ENCODE data around the gene MVB12B.

The MVB12B gene

DNA sequence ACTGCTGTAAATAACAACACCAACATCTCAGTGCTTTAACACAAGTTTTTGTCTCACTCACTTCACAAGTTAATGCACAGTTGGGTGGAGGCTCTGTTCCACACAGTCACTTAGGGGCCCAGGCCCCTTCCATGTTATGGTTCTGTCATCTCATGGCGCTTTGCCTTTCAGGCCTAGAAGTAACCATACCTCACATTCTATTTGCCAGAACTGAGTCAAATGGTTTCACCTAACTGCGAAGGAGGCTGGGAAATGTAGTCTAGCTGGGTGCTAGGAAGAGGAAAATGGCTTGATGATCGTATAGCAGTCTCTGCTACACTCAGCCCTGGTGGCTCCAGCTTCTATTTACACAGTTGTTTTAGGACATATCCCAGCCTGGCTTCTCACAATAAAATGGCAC lies 23.1 kb upstream of the MVB12B start:
- DNase-seq (ENCODE audit: low read depth), result no peak

DNA sequence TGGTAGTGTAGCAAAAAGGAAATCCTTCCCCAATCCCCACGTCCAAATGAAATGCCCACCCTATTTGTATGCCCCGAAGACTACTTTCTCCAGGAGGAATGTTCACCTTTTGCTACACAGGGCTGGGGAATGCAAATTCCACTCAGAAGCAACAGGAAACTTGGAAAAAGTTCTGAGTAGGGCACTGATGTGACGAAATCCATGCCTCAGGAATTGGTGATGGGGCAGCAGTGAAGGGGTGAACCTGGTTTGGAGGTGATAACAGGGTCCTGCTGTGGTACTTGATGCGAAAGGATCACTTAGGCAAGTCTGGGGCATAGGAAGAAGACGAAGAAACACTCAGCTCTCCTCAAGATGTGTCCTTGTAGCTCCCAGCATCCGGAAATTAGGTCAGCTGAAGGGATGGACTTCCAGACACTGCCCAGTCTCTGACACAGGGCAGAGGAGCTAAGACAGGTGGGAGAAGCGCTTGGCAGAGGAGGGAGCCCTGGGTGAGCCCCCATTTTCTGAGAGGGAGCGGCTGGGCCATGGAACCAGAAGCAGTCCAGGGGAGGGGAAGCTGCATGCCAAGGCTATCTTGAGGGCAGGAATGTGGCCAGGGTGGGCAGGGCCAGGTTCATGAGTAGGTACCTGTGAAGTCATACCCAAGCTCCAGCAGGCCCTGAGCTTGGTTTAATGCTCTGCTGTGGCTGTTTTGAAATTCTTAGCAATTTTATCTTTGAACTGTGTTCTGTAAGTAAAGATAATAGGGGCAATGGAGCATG lies 22.2 kb upstream of the MVB12B start:
- no peak for DNase-seq (ENCODE audit: low read depth)

DNA sequence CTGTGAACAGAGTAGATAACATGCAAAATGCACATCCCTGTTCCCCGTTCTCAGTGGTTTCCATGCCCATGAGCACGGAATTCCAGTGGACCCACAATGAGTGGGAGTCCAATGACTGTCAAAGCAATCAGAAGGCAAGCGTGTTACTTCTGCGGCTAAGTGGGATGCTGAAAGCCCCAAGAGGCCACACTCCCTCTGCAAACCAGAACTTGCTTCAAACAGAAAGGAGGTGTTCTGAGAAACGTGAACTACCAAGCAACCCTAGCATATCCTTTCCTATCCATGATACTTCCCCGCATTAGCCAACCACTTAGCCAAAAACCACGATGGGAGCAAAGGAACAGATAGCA lies 21.7 kb upstream of the MVB12B start:
- DNase-seq (ENCODE audit: low read depth), result no peak

DNA sequence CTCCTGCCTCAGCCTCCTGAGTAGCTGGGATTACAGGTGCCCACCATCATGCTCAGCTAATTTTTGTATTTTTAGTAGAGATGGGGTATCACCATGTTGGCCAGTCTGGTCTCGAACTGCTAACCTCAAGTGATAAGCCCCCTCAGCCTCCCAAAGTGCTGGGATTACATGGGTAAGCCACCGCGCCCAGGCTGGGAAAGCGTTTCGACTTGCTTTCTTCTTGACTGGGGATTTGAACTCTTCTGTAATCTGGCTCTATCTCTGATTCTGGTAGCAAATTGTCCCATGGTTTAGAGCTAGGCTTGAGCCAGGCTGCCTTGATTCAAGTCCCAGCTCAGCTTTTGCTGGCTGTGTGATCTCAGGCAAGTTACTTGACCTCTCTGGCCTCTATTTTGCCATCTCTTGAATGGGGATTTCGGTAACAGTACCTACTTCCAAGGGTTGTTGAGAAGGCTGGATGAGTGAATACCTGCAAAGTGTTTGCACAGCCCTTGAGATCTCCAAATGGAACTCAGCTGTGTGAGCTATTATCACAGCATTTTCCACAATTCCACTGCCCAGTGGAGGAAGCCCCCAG lies 20.5 kb upstream of the MVB12B start:
- DNase-seq (ENCODE audit: low read depth), result no peak

DNA sequence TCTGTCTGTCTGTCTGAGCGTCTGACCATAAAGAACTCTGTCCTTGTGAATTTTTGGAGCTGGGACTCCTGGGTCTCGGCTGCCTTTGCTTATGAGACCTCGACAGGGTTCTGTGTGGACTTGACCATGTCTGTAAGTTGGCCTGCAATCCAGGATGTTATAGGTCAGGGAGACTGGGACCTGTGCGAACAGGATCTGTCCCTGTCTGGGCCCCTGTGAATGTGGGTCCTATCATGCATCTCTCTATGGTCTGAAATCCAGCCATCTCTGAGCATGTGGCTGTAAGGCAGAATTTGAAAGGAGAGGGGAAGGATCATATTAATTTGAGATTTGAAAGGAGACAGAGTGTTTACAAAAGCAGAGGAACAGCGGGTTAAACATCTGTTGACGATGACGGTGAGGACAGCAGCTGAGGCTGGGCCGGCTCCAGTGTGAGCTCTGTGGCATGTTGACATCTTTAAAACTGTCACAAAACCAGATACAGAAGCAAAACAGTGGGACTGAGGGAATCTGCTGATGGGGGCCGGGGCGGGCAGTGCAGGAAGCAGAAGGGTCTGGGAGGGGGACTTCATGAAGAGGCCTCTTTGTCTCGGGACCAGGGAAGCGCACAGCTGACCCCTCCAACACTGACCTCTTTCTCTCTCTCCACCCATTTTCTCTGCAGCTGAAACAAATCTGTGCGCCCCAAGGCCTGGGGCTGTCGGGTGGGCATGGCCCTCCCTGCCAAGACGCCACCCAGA lies 19.1 kb upstream of the MVB12B start:
- DNase-seq (ENCODE audit: low read depth), result no peak

DNA sequence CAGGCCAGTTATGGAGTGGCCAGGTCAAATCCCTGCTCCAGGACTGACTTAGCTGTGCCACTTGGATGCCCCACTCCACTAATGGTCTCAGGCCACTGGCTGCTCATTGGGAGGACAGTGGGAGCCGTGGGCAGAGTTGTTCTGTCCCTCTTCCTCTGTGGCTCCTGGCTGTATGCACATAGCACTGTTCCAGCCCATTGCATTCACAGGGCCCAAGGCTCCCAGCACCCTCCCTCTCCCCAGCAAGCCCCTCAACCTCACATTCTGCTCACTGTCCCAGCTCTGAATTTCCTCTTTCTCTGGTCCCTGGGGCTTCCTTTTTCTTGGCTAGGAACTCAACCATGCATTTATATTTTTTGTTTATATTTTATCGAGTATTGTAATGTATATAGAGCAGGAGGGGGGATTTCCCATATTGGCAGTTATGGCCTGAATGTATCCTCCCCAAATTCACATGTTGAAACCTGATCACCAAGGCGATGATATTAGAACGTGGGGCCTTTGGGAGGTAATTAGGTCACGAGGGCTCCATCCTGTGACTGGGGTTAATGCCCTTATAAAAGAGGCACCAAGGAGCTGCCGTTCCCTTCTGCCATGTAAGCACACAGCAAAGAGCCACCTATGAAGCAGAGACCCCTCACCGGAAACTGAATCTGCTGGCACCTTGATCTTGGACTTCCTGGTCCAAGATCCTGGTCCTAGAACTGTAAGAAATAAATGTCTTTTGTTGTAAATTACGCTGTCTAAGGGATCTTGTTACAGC lies 17.0 kb upstream of the MVB12B start:
- no peak for DNase-seq (ENCODE audit: low read depth)

DNA sequence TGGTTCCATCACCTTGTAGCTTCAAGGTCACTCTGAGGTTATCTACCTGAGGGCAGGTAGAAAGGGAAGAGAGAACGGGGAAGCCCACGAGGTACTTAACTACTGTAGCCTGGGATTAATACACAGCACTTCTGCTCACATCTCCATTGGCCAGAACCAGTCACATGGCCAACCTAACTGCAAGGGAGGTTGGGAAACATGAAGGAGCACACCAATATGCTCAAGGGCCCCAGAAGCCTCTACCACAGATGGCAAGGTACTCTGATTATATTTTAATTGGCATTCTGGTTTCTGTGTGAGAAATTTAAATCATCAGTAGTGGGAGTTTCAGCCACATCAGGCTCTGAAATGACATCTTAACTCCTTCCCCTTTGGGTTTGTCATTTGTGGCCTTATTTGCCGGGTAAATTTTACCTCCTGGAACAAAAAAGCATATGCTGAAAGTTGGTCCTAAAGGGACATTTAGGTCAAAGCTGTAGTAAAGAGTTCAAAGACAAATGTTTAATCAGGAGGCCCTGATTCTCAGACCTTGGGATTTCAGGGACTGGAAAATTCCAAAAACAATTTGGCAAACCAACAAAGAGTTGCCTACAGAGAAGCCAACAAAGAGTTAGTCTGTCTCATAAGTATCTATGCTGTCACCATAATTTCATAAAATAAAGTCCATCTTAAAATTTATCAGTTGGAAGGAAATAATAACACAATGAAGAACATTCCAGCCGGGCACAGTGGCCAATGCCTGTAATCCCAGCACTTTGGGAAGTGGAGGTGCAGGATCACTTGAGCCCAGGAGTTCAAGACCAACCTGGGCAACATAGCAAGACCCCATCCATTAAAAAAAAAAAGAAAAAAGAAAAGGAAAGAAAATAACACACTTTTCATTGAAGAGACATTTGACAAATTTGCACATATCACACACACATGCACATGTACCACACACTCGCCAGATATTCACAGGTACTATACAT lies 13.8 kb upstream of the MVB12B start:
- DNase-seq (ENCODE audit: low read depth), result no peak

DNA sequence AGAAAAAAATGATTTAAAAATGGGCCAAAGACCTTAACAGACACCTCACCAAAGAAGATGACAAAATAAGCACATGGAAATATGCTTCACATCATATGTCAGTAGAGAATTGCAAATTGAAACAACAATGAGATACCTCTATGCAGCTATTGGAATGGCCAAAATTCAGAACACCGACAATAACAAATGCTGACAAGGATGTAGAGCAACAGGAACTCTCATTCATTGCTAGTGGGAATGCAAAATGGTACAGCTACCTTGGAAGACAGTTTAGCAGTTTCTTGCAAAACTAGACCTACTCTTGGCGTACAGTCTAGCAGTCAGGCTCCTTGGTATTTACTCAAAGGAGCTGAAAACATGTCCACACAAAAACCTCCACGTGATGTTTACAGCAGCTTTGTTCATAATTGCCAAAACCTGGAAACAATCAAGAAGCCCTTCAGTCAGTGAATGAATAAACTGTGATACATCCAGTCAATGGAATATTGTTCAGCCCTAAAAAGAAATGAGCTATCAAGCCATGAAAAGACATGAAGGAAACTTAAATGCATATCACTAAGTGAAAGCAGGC lies 10.5 kb upstream of the MVB12B start:
- no peak for DNase-seq (ENCODE audit: low read depth)

DNA sequence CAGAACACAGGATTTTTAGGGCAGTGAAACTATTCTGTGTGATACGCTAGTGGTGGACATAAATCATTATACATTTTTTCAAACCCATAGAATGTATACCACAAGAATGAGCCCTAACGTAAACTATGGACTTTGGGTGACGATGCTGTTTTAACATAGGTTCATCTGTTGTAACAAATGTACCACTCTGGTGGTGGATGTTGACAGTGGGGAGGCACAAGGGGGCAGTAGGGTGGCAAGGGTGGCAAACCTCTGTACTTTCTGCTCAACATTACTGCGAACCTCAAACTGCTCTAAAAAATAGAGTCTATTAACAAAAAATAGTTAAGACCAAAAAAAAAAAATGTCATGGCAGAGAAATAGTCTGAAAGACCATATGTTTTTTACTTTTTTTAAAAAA lies 9.1 kb upstream of the MVB12B start:
- DNase-seq (ENCODE audit: low read depth), result no peak

DNA sequence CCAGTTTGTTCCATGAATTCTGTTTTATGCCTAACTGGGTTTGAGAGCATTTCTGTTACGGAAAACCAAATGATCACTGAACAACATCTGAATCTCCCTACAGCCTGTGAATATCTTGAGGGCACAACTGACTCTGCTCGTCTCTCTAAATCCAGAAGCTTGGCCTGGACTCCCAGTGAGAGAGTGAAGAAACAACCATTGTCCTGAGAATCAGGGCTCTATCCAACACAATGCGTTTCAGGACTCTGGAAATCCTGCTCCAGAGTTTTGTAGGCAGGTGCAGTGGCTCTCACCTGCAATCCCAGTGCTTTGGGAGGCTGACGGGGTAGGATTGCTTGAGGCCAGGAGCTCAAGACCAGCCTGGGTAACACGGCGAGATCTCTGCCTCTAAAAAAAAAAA lies 7.8 kb upstream of the MVB12B start:
- no peak for DNase-seq (ENCODE audit: low read depth)

DNA sequence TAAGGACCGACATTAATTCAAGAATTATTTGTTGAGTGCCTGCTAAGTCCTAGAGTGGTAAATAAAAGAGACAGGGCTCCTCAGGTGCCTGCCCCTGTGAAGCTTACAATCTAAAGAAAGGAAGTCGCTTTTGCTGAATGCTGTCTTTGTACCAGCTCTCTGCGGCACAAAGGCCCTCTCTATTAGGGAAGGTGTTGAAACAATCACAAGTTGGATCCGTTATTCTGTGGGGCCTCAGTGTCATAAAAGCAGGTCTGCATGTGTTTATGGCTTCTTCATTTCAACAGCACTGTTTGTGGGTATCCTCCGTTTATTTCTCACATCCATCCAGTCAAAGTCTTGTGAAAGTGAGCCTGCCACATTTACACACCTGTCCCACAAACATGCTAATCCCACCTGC lies 7.0 kb upstream of the MVB12B start:
- DNase-seq (ENCODE audit: low read depth), result no peak

DNA sequence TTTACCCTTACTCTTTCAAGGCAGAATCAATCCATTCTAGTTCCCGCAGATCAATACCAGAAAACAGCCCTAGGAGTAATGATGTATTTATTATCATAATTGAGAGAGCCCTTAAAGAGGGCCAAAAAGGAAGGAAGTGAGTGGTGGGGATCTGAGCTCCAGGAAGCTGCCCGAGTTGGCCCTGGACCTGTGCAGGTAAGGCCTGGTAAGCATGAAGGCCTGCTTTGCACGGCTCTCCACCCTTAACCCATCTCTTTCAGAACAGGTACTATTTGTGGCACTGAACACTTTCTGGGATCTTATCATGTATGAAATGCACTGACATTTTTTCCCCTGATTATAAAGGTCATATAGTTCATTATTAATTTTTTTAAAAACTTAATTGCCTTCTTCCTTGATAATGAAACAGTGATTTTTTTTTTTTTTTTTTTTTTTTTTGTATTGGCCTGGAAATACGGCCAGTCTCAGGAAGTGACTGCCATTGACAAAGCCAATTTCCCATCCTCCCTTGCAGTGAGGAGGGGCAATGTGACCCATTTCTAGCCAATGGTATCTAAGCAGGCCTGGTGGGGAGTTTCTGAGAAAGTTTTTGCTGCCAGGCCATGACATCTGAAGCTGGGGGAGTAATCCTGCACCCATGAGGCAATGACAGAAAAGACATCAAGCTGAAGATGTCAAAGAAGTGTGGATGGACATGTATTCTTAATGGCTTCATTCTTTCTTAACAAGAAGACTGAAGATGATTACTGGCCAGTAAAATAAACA lies 6.3 kb upstream of the MVB12B start:
- no peak for DNase-seq (ENCODE audit: low read depth)

DNA sequence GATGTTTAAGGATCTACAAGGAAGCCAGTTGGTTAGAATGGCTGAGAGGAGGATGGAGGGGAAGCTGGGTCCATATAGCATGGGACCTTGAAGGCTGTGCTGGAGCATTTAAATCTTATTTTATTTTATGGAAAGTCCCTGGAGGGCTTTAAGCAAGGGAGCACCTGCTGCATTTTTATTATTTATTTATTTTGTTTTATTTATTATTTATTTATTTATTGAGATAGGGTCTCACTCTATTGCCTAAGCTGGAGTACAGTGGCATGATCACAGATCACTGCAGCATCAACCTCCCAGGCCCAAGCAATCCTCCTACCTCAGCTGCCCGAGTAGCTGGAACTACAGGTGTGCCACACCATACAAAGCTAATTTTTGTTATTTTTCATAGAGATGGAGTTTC lies 4.9 kb upstream of the MVB12B start:
- DNase-seq (ENCODE audit: low read depth), result no peak

DNA sequence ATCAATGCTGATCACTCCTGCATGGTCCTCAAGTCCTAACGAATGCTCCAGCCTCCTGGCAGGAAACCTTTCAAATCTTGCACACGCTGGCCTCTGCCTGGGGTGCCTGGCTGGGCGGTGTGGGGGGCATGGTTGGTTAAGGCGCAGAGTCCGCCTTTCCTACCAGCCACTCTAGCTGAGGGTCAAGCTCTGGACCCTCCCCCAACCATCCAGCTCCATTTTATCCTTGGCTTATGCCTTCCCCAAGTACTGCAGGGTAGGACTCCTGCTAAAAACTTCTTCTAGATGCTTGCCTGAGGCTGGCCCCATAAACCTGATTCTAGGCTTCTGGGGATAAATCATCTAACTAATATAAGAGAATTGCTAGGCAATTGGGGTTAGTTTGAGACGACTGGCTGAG lies 808 bp upstream of the MVB12B start:
- DNase-seq (ENCODE audit: low read depth), result no peak

DNA sequence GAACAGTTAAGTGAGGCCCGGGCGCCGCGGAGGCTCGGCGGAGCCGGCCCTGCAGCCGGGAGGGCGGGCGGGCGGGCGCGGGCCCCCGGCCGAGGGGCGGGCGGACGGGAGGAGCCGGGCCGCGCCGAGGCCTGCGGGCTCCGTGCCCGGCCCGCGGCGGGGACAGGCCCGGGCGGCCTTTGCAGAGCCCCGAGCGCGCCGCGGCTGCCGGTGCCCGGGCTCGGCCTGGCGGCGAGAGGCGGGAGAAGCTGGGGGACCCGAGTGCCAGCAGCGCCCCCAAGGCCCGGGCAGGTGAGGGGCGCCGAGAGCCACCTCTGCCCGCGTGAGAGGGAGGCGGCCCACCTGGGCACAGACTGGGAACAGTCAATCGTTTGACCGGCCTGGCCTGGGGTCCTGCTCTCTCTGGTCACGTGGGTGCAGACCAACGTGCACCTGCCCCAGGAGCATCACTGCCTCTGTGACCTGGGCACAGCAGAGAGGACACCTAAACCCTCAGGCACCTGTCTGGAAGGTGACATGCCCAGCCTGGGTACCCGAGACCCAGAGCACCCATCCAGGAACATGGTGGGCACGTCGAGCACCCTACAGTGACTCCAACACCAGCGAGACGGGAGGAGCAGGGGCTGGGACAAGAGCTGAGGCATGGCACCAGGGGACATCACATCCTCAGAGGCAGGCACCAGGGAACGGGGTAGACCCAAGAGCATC lies 531 bp downstream of the MVB12B start:
- no peak for DNase-seq (ENCODE audit: low read depth)

DNA sequence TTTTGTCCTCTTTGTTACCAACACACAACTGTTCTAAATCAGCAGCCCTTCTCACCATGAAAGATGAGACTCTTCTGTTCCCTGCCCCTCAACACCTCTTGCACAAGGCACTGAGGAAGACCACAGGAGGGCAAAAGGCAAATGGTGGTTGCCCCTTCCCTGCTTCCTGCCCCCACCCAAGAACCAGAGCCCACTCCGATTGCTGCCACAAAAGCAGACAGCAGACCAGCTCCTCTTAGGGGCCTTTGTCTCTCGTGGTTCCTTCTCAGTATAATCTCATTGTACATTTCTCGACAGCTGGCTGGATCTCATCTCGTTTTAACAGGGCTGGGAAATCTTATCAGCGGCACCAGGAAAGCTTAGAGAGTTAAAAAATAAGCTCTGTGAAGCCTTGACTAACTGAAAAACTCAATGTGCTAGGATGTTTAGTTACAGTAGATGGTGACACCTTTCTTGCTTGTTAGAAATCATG lies 1.1 kb downstream of the MVB12B start:
- no peak for DNase-seq (ENCODE audit: low read depth)

DNA sequence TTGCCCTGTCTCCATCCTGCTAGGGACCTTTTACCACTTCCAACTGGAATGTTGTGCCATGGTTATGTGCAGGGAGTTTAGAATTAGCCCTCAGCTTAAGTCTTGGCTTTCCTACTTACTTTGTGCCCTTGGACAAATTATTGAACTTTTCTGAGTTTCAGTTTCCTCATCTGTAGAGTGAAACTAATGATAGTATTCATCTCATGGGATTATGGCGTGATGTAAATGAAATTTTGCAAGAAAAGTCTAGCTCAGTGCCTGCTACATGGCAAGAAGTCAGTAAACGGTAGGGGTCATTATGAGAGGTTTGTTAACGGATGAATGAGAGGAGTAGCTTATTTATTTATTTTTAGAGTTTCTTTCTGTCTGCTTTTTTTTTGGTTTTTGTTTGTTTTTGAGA lies 1.8 kb downstream of the MVB12B start:
- no peak for DNase-seq (ENCODE audit: low read depth)

DNA sequence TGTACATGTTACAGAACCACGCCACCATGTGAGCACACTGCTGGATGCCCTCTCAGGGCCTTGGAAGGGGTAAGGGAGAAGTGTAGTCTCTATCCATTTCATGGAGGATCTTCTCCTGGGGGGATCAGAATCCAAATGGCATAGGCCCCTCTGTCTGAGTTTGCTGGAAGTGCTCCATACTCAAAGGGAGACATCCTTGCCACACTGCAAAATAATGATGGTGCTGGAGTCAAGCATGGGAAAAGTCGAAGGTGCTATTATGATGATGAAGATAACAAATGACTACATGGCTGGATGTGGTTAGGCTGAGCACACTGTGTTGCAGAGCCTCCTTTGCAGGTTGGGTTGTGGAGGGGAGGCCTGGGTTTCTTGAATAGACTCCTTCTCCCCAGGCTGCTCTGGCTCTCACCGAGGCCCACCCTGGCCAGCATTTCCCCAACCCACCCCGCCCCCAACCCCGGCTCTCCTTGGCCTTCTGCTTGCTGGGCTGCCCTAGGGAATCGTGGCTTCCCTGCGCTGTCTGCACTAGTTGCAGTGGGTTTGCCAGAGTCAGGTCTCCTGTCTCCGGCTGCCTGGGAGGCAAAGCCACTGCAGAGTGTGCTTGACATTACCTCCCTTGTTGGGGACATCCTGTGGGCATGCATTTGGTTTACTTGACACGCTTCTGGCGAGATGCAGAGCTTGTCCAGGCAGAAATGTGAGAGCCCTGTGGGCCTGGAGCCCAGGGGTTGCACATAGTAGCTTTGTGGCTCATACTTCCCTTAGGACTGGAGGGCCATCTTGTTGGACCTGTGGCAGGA lies 3.0 kb downstream of the MVB12B start:
- no peak for DNase-seq (ENCODE audit: low read depth)

DNA sequence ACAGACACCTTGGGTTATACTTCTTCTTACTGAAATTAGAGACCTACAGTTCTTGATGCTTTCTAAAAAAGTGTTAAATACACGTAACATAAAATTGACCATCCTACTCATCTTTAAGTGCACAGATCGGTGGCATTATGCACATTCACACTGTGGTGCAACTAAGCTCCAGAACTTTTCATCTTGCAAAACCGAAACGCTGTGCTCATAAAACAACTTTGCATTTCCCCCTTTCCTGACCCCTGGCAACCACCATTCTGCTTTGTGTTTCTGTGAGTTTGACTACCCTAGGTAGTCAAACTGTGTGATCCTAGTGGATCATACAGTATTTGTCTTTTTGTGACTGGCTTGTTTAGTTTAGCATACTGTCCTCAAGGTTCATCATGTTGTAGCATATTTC lies 3.9 kb downstream of the MVB12B start:
- DNase-seq (ENCODE audit: low read depth), result no peak

Data from activated gamma-delta T cell treated with anti-CD3 and anti-CD28 coated beads, Interleukin-2, amount 50 U/mL, for 16 hours (primary cell).